Vagina (tissue), 2 donors: ENCODE measurements around the gene ITFG2. TPM values are rescaled to one million over a fixed set of nuclear protein-coding genes. Genes with fewer than 3 reads are reported as not detected.

ENCODE experiments used
- DNase-seq, 2 donors: peaks; one replicate each; pipeline ENCODE4 v3.0.0-alpha.2; 2017; ENCODE audit errors: extremely low spot score in 2 of 2
- H3K27ac ChIP-seq: fragments of 200-600 bp; sonication (generic); one replicate; pipeline ENCODE4 v1.5.1; 2019
- H3K27me3 ChIP-seq: fragments of 200-600 bp; sonication (generic); one replicate; pipeline ENCODE4 v1.5.1; 2019
- H3K36me3 ChIP-seq, 2 donors: fragments of 200-600 bp; sonication (generic); one replicate each; pipeline ENCODE4 v1.5.1; 2017 to 2019
- H3K4me1 ChIP-seq: fragments of 200-600 bp; sonication (generic); one replicate; pipeline ENCODE4 v1.5.1; 2019
- H3K4me3 ChIP-seq, 2 donors: fragments of 200-600 bp; sonication (generic); 1 replicate in 1 of 2; 2 replicates in 1 of 2; pipeline ENCODE4 v1.5.1; 2016 to 2019
- H3K9me3 ChIP-seq: fragments of 200-600 bp; sonication (generic); one replicate; pipeline ENCODE4 v1.5.1; 2019
- POLR2A ChIP-seq, 2 donors: fragments of 450-650 bp; IDR thresholded peaks; one replicate each; pipeline ENCODE4 v1.6.1; 2017; ENCODE audit warnings: antibody characterized with exemption in 2 of 2, mild to moderate bottlenecking in 2 of 2, moderate library complexity in 2 of 2
- POLR2AphosphoS5 ChIP-seq, 2 donors: sonication (generic); formaldehyde crosslinking; IDR thresholded peaks; one replicate each; pipeline ENCODE4 v1.9.0; 2017; ENCODE audit warnings: antibody characterized with exemption in 2 of 2, mild to moderate bottlenecking in 2 of 2, low read depth in 1 of 2; ENCODE audit not compliant: insufficient read depth in 1 of 2
- intact Hi-C: fragments of 100-400 bp; cut with DNase I; formaldehyde crosslinking; loops from one replicate; pipeline ENCODE4 v1.15.1; 2023
- total RNA-seq: library from RNA; depleted of rRNA; stranded (reverse); fragments of >200 nt; gene quantifications from one replicate; pipeline ENCODE4 v1.2.3, GENCODE V29; 2016
- TF ChIP-seq, protein P1 (sequence below), 3 experiments: fragments of 450-650 bp in 2 of 3; fragments of 200-600 bp in 1 of 3; sonication (generic) in 1 of 3; IDR thresholded peaks; one replicate each; pipeline ENCODE4 v1.5.1; 2017 to 2019; ENCODE audit warnings: antibody characterized with exemption in 3 of 3, mild to moderate bottlenecking in 2 of 3, moderate library complexity in 2 of 3

Gene ITFG2
- total RNA-seq, 1 donor from 2014 or later = 30.4 TPM

GRCh38 chr12:2785017-2785416 is 27.5 kb upstream of the ITFG2 start:
- TF ChIP-seq POLR2A (IDR thresholded peaks at IDR 0.05) = no peak
- no peak for TF ChIP-seq POLR2AphosphoS5 (IDR thresholded peaks at IDR 0.05; ENCODE audit: insufficient read depth in 1 of 2, low read depth in 1 of 2)
- TF ChIP-seq, protein P1, sequence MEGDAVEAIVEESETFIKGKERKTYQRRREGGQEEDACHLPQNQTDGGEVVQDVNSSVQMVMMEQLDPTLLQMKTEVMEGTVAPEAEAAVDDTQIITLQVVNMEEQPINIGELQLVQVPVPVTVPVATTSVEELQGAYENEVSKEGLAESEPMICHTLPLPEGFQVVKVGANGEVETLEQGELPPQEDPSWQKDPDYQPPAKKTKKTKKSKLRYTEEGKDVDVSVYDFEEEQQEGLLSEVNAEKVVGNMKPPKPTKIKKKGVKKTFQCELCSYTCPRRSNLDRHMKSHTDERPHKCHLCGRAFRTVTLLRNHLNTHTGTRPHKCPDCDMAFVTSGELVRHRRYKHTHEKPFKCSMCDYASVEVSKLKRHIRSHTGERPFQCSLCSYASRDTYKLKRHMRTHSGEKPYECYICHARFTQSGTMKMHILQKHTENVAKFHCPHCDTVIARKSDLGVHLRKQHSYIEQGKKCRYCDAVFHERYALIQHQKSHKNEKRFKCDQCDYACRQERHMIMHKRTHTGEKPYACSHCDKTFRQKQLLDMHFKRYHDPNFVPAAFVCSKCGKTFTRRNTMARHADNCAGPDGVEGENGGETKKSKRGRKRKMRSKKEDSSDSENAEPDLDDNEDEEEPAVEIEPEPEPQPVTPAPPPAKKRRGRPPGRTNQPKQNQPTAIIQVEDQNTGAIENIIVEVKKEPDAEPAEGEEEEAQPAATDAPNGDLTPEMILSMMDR (IDR thresholded peaks at IDR 0.05) = no peak
- intact Hi-C loops = no loop called here
- no peak overlapping the region for H3K4me3 ChIP-seq
- H3K36me3 ChIP-seq = no peaks in the 10 kb centered on the region
- H3K27me3 ChIP-seq = no peaks in the 10 kb centered on the region
- peaks cover 8% of the 10 kb centered on the region for H3K4me1 ChIP-seq
- no peak for DNase-seq
- no peak overlapping the region for H3K27ac ChIP-seq
- no peaks in the 10 kb centered on the region for H3K9me3 ChIP-seq

- peaks cover 8% of the 10 kb centered on the region for H3K4me1 ChIP-seq
- H3K36me3 ChIP-seq = no peaks in the 10 kb centered on the region
- TF ChIP-seq POLR2A (IDR thresholded peaks at IDR 0.05) = no peak
- TF ChIP-seq, protein P1 (IDR thresholded peaks at IDR 0.05) = no peak
- no peak for TF ChIP-seq POLR2AphosphoS5 (IDR thresholded peaks at IDR 0.05; ENCODE audit: insufficient read depth in 1 of 2, low read depth in 1 of 2)
- H3K9me3 ChIP-seq = no peaks in the 10 kb centered on the region
- no peaks in the 10 kb centered on the region for H3K27me3 ChIP-seq
- H3K27ac ChIP-seq = no peak overlapping the region
- intact Hi-C loops = no loop called here
- no peak overlapping the region for H3K4me3 ChIP-seq
- DNase-seq = no peak
Measured at GRCh38 chr12:2791089-2791488, 21.4 kb upstream of the ITFG2 start.

- intact Hi-C loops = no loop called here
Measured at GRCh38 chr12:2792671-2793500, 19.6 kb upstream of the ITFG2 start.

DNA sequence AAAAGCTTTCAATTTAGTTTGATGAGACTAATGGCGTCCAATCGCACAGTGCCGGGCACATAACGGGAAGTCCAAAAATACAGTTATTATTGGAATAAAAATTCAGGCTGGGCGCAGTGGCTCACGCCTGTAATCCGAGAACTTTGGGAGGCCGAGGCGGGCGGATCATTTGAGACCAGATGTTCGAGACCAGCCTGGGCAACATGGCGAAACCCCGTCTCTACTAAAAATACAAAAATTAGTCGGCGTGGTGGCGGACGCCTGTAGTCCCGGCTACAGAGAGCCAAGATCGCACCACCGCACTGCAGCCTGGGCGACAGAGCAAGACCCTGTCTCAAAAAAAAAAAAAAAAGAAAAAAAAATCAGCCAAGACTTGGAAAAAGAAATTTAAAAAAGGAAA is 18.9 kb upstream of the ITFG2 start:
- peak overlapping the region; percentile 99 for H3K27ac ChIP-seq
- peaks cover 0 to 10% of the 10 kb centered on the region in 2 donors for H3K36me3 ChIP-seq
- intact Hi-C loops = no loop called here
- DNase-seq = no peak
- no peaks in the 10 kb centered on the region for H3K9me3 ChIP-seq
- H3K27me3 ChIP-seq = no peaks in the 10 kb centered on the region
- H3K4me3 ChIP-seq = no peak overlapping the region
- H3K4me1 ChIP-seq = peaks cover 29% of the 10 kb centered on the region
- TF ChIP-seq POLR2AphosphoS5 (IDR thresholded peaks at IDR 0.05; ENCODE audit: insufficient read depth in 1 of 2, low read depth in 1 of 2) (no peak), POLR2A (IDR thresholded peaks at IDR 0.05) (no peak)
- TF ChIP-seq, protein P1 (IDR thresholded peaks at IDR 0.05) = no peak

More at GRCh38 chr12:2792671-2793500, 19.6 kb upstream of the ITFG2 start:
- no peak for DNase-seq
- Histone ChIP-seq H3K36me3 (peaks cover 0 to 6% of the 10 kb centered on the region in 2 donors), H3K4me1 (peaks cover 26% of the 10 kb centered on the region), H3K9me3 (no peaks in the 10 kb centered on the region), H3K4me3 (no peak overlapping the region), H3K27ac (no peak overlapping the region), H3K27me3 (no peaks in the 10 kb centered on the region)
- TF ChIP-seq POLR2AphosphoS5 (IDR thresholded peaks at IDR 0.05; ENCODE audit: insufficient read depth in 1 of 2, low read depth in 1 of 2) (no peak), POLR2A (IDR thresholded peaks at IDR 0.05) (no peak)
- TF ChIP-seq, protein P1 (IDR thresholded peaks at IDR 0.05) = no peak

GRCh38 chr12:2794191-2794735 is 18.2 kb upstream of the ITFG2 start:
- Histone ChIP-seq H3K4me1 (peaks cover 33% of the 10 kb centered on the region), H3K36me3 (peaks cover 0 to 17% of the 10 kb centered on the region in 2 donors), H3K27ac (peak overlapping the region; percentile 99), H3K27me3 (no peaks in the 10 kb centered on the region), H3K9me3 (no peaks in the 10 kb centered on the region), H3K4me3 (peak overlapping the region; percentile 64 to 93)
- intact Hi-C loops = no loop called here
- TF ChIP-seq, protein P1 (IDR thresholded peaks at IDR 0.05) = no peak
- peak in 1 of 2 donors; percentile 88 for TF ChIP-seq POLR2AphosphoS5 (IDR thresholded peaks at IDR 0.05; ENCODE audit: insufficient read depth in 1 of 2, low read depth in 1 of 2)
- DNase-seq = no peak
